Measurements from ENCODE around the gene ANKFN1.

The ANKFN1 gene

GRCh38 chr17:56167491-56167890 is 14.2 kb downstream of the ANKFN1 start:
- H3K9me3 ChIP-seq (ENCODE audit: control insufficient read depth, insufficient read depth, low read length), result no peaks in the 10 kb centered on the region
- no peaks in the 10 kb centered on the region for H3K27me3 ChIP-seq (ENCODE audit: control insufficient read depth, insufficient read depth, low read length)
- H3K36me3 ChIP-seq (ENCODE audit: control insufficient read depth, insufficient read depth, low read length), result no peaks in the 10 kb centered on the region
- H3K4me3 ChIP-seq (ENCODE audit: low read length), result no peak overlapping the region
- DNase-seq (ENCODE audit: low read depth, low spot score), result no peak
- H3K4me1 ChIP-seq (ENCODE audit: control insufficient read depth, insufficient read depth, low read length), result 0 out of 2 replicates have a peak, but pooled peaks cover 1% of the 10 kb centered on the region
- no CpG with 5 or more reads among the region's 2 CpGs for WGBS (ENCODE audit: insufficient coverage, insufficient read length)
- H3K27ac ChIP-seq (ENCODE audit: low read length), result no peak overlapping the region

- 0 out of 2 replicates have a peak, but pooled peaks cover 4% of the 10 kb centered on the region for H3K4me1 ChIP-seq (ENCODE audit: control insufficient read depth, insufficient read depth, low read length)
- no peak for DNase-seq (ENCODE audit: low read depth, low spot score)
- H3K9me3 ChIP-seq (ENCODE audit: control insufficient read depth, insufficient read depth, low read length), result no peaks in the 10 kb centered on the region
- no peak overlapping the region for H3K4me3 ChIP-seq (ENCODE audit: low read length)
- H3K27ac ChIP-seq (ENCODE audit: low read length), result no peak overlapping the region
- WGBS (ENCODE audit: insufficient coverage, insufficient read length), result no CpG with 5 or more reads among the region's 3 CpGs
- no peaks in the 10 kb centered on the region for H3K36me3 ChIP-seq (ENCODE audit: control insufficient read depth, insufficient read depth, low read length)
- no peaks in the 10 kb centered on the region for H3K27me3 ChIP-seq (ENCODE audit: control insufficient read depth, insufficient read depth, low read length)
These were observed 16.3 kb downstream of the ANKFN1 start for GRCh38 chr17:56169621-56170020.

- Histone ChIP-seq H3K27ac (ENCODE audit: low read length) (no peak overlapping the region), H3K4me3 (ENCODE audit: low read length) (no peak overlapping the region), H3K4me1 (ENCODE audit: control insufficient read depth, insufficient read depth, low read length) (0 out of 2 replicates have a peak, but pooled peaks cover 4% of the 10 kb centered on the region), H3K9me3 (ENCODE audit: control insufficient read depth, insufficient read depth, low read length) (no peaks in the 10 kb centered on the region), H3K36me3 (ENCODE audit: control insufficient read depth, insufficient read depth, low read length) (no peaks in the 10 kb centered on the region), H3K27me3 (ENCODE audit: control insufficient read depth, insufficient read depth, low read length) (no peaks in the 10 kb centered on the region)
- DNase-seq (ENCODE audit: low read depth, low spot score), result no peak
- WGBS (ENCODE audit: insufficient coverage, insufficient read length), result no CpG with 5 or more reads among the region's 4 CpGs
These were observed 18.1 kb downstream of the ANKFN1 start for GRCh38 chr17:56171186-56171959.

GRCh38 chr17:56172517-56172982 is 19.3 kb downstream of the ANKFN1 start:
- no peak for DNase-seq (ENCODE audit: low read depth, low spot score)
- no CpG with 5 or more reads among the region's 5 CpGs for WGBS (ENCODE audit: insufficient coverage, insufficient read length)

GRCh38 chr17:56173026-56173425 is 19.8 kb downstream of the ANKFN1 start:
- no peaks in the 10 kb centered on the region for H3K9me3 ChIP-seq (ENCODE audit: control insufficient read depth, insufficient read depth, low read length)
- 0 out of 2 replicates have a peak, but pooled peaks cover 4% of the 10 kb centered on the region for H3K4me1 ChIP-seq (ENCODE audit: control insufficient read depth, insufficient read depth, low read length)
- H3K36me3 ChIP-seq (ENCODE audit: control insufficient read depth, insufficient read depth, low read length), result no peaks in the 10 kb centered on the region
- no peak overlapping the region for H3K27ac ChIP-seq (ENCODE audit: low read length)
- WGBS (ENCODE audit: insufficient coverage, insufficient read length), result no CpG with 5 or more reads among the region's 1 CpG
- DNase-seq (ENCODE audit: low read depth, low spot score), result no peak
- H3K27me3 ChIP-seq (ENCODE audit: control insufficient read depth, insufficient read depth, low read length), result no peaks in the 10 kb centered on the region
- no peak overlapping the region for H3K4me3 ChIP-seq (ENCODE audit: low read length)

More at GRCh38 chr17:56172517-56172982, 19.3 kb downstream of the ANKFN1 start:
- Histone ChIP-seq H3K4me1 (ENCODE audit: control insufficient read depth, insufficient read depth, low read length) (0 out of 2 replicates have a peak, but pooled peaks cover 4% of the 10 kb centered on the region), H3K36me3 (ENCODE audit: control insufficient read depth, insufficient read depth, low read length) (no peaks in the 10 kb centered on the region), H3K4me3 (ENCODE audit: low read length) (no peak overlapping the region), H3K27me3 (ENCODE audit: control insufficient read depth, insufficient read depth, low read length) (no peaks in the 10 kb centered on the region), H3K9me3 (ENCODE audit: control insufficient read depth, insufficient read depth, low read length) (no peaks in the 10 kb centered on the region), H3K27ac (ENCODE audit: low read length) (no peak overlapping the region)

- H3K36me3 ChIP-seq (ENCODE audit: control insufficient read depth, insufficient read depth, low read length), result no peaks in the 10 kb centered on the region
- no peaks in the 10 kb centered on the region for H3K9me3 ChIP-seq (ENCODE audit: control insufficient read depth, insufficient read depth, low read length)
- H3K4me3 ChIP-seq (ENCODE audit: low read length), result no peak overlapping the region
- no peak overlapping the region for H3K27ac ChIP-seq (ENCODE audit: low read length)
- no peaks in the 10 kb centered on the region for H3K27me3 ChIP-seq (ENCODE audit: control insufficient read depth, insufficient read depth, low read length)
- no CpG with 5 or more reads among the region's 3 CpGs for WGBS (ENCODE audit: insufficient coverage, insufficient read length)
- H3K4me1 ChIP-seq (ENCODE audit: control insufficient read depth, insufficient read depth, low read length), result 0 out of 2 replicates have a peak, but pooled peaks cover 4% of the 10 kb centered on the region
- DNase-seq (ENCODE audit: low read depth, low spot score), result no peak
These were observed 20.9 kb downstream of the ANKFN1 start for GRCh38 chr17:56173958-56174835.

GRCh38 chr17:56175299-56175955 is 22.2 kb downstream of the ANKFN1 start:
- Histone ChIP-seq H3K4me3 (ENCODE audit: low read length) (no peak overlapping the region), H3K36me3 (ENCODE audit: control insufficient read depth, insufficient read depth, low read length) (no peaks in the 10 kb centered on the region), H3K27me3 (ENCODE audit: control insufficient read depth, insufficient read depth, low read length) (no peaks in the 10 kb centered on the region), H3K27ac (ENCODE audit: low read length) (no peak overlapping the region), H3K9me3 (ENCODE audit: control insufficient read depth, insufficient read depth, low read length) (no peaks in the 10 kb centered on the region), H3K4me1 (ENCODE audit: control insufficient read depth, insufficient read depth, low read length) (0 out of 2 replicates have a peak, but pooled peaks cover 2% of the 10 kb centered on the region)
- WGBS (ENCODE audit: insufficient coverage, insufficient read length), result no CpG with 5 or more reads among the region's 2 CpGs
- DNase-seq (ENCODE audit: low read depth, low spot score), result no peak

- H3K27me3 ChIP-seq (ENCODE audit: control insufficient read depth, insufficient read depth, low read length), result no peaks in the 10 kb centered on the region
- no peaks in the 10 kb centered on the region for H3K9me3 ChIP-seq (ENCODE audit: control insufficient read depth, insufficient read depth, low read length)
- H3K4me3 ChIP-seq (ENCODE audit: low read length), result no peak overlapping the region
- 100% methylated on average over 2 of the region's 4 CpGs for WGBS (ENCODE audit: insufficient coverage, insufficient read length)
- H3K4me1 ChIP-seq (ENCODE audit: control insufficient read depth, insufficient read depth, low read length), result 0 out of 2 replicates have a peak, but pooled peaks cover 2% of the 10 kb centered on the region
- no peak for DNase-seq (ENCODE audit: low read depth, low spot score)
- H3K36me3 ChIP-seq (ENCODE audit: control insufficient read depth, insufficient read depth, low read length), result no peaks in the 10 kb centered on the region
- H3K27ac ChIP-seq (ENCODE audit: low read length), result no peak overlapping the region
These were observed 22.8 kb downstream of the ANKFN1 start for GRCh38 chr17:56176091-56176490.

- no peak overlapping the region for H3K27ac ChIP-seq (ENCODE audit: low read length)
These were observed 24.1 kb downstream of the ANKFN1 start for GRCh38 chr17:56177361-56177760.

GRCh38 chr17:56178203-56178602 is 24.9 kb downstream of the ANKFN1 start:
- H3K36me3 ChIP-seq (ENCODE audit: control insufficient read depth, insufficient read depth, low read length), result no peaks in the 10 kb centered on the region
- no peaks in the 10 kb centered on the region for H3K9me3 ChIP-seq (ENCODE audit: control insufficient read depth, insufficient read depth, low read length)
- WGBS (ENCODE audit: insufficient coverage, insufficient read length), result no CpG with 5 or more reads among the region's 5 CpGs
- 0 out of 2 replicates have a peak, but pooled peaks cover 2% of the 10 kb centered on the region for H3K4me1 ChIP-seq (ENCODE audit: control insufficient read depth, insufficient read depth, low read length)
- no peak for DNase-seq (ENCODE audit: low read depth, low spot score)
- no peak overlapping the region for H3K4me3 ChIP-seq (ENCODE audit: low read length)
- H3K27ac ChIP-seq (ENCODE audit: low read length), result no peak overlapping the region
- no peaks in the 10 kb centered on the region for H3K27me3 ChIP-seq (ENCODE audit: control insufficient read depth, insufficient read depth, low read length)

More at GRCh38 chr17:56177361-56177760, 24.1 kb downstream of the ANKFN1 start:
- Histone ChIP-seq H3K36me3 (ENCODE audit: control insufficient read depth, insufficient read depth, low read length) (no peaks in the 10 kb centered on the region), H3K4me1 (ENCODE audit: control insufficient read depth, insufficient read depth, low read length) (0 out of 2 replicates have a peak, but pooled peaks cover 2% of the 10 kb centered on the region), H3K9me3 (ENCODE audit: control insufficient read depth, insufficient read depth, low read length) (no peaks in the 10 kb centered on the region), H3K4me3 (ENCODE audit: low read length) (no peak overlapping the region), H3K27me3 (ENCODE audit: control insufficient read depth, insufficient read depth, low read length) (no peaks in the 10 kb centered on the region)
- WGBS (ENCODE audit: insufficient coverage, insufficient read length), result no CpG with 5 or more reads among the region's 2 CpGs
- no peak for DNase-seq (ENCODE audit: low read depth, low spot score)
